HCT116 (cell line): Measurements from ENCODE around the gene UXT.

Experiments used
- CEBPB ChIP-seq: IDR thresholded peaks from 2 replicates; pipeline ENCODE4 v1.6.1; 2012; ENCODE audit warnings: low read depth
- CTCF ChIP-seq, 3 experiments: fragments of 200-600 bp in 1 of 3; sonication (generic) in 1 of 3; IDR thresholded peaks in 2 of 3; conservative IDR thresholded peaks in 1 of 3; 2 replicates each; pipeline ENCODE4 v1.5.1; 2012 to 2017; ENCODE audit warnings: low read depth in 2 of 3, low read length in 2 of 3, antibody characterized with exemption in 1 of 3, borderline replicate concordance in 1 of 3, control low read depth in 1 of 3, mild to moderate bottlenecking in 1 of 3, mixed read lengths in 1 of 3, mixed run types in 1 of 3, moderate library complexity in 1 of 3; ENCODE audit not compliant: insufficient read depth in 1 of 3
- ELF1 ChIP-seq: IDR thresholded peaks from 2 replicates; pipeline ENCODE4 v1.6.1; 2012; ENCODE audit warnings: low read depth, borderline replicate concordance
- EZH2 ChIP-seq: fragments of 200-600 bp; sonication (generic); IDR thresholded peaks from 2 replicates; pipeline ENCODE4 v1.6.1; 2017; ENCODE audit warnings: antibody characterized with exemption, mixed run types
- EZH2phosphoT487 ChIP-seq: fragments of 200-600 bp; IDR thresholded peaks from 2 replicates; pipeline ENCODE4 v1.6.1; 2018; ENCODE audit warnings: antibody characterized with exemption, borderline replicate concordance
- POLR2A ChIP-seq: IDR thresholded peaks from 2 replicates; pipeline ENCODE4 v1.7.0; 2011; ENCODE audit warnings: borderline replicate concordance; ENCODE audit not compliant: insufficient read depth, insufficient read length; ENCODE audit errors: extremely low read depth
- POLR2AphosphoS5 ChIP-seq: IDR thresholded peaks from 2 replicates; pipeline ENCODE4 v1.6.1; 2011; ENCODE audit warnings: mild to moderate bottlenecking, low read depth, low read length, moderate library complexity
- RAD21 ChIP-seq: IDR thresholded peaks from 2 replicates; pipeline ENCODE4 v1.6.1; 2012; ENCODE audit warnings: low read depth, mild to moderate bottlenecking
- REST ChIP-seq: IDR thresholded peaks from 2 replicates; pipeline ENCODE4 v1.6.1; 2012; ENCODE audit warnings: low read depth
- SP1 ChIP-seq: IDR thresholded peaks from 2 replicates; pipeline ENCODE4 v1.6.1; 2012; ENCODE audit warnings: low read depth
- TCF7L2 ChIP-seq: IDR thresholded peaks from 2 replicates; pipeline ENCODE4 v1.7.0; 2011; ENCODE audit warnings: borderline replicate concordance, inconsistent platforms; ENCODE audit not compliant: insufficient read depth, insufficient read length; ENCODE audit errors: extremely low read depth
- YY1 ChIP-seq: IDR thresholded peaks from 2 replicates; pipeline ENCODE4 v1.6.1; 2011; ENCODE audit warnings: low read length, low read depth, moderate library complexity, mild to moderate bottlenecking; ENCODE audit not compliant: insufficient replicate concordance; ENCODE audit errors: extremely low read depth
- ZBTB33 ChIP-seq: IDR thresholded peaks from 2 replicates; pipeline ENCODE4 v1.6.1; 2011; ENCODE audit warnings: mild to moderate bottlenecking, low read length, moderate library complexity; ENCODE audit not compliant: insufficient replicate concordance; ENCODE audit errors: extremely low read depth
- TF ChIP-seq, protein P1 (sequence below): IDR thresholded peaks from 2 replicates; pipeline ENCODE4 v1.6.1; 2012

DNA sequence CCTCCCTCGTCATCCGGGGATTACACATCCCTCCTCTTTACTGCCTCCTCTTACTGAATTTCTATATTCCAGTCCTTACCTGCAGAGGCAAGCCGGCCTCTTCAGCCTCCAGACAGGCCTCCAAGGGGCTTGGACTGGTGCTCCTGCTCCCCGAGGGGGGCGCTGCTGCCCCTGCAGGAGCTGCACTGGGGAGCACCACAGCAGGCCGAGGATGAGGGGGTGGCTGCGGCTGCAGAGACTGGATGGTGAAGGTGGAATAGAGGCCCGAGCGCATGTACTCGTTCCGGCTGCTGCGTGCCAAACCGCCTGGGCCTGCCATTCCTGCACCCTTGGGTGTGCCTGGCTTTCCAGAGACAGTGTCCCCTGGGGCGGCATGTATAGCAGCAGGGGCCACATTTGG is 20.2 kb downstream of the UXT start:
- no peak for TF ChIP-seq CTCF (IDR thresholded peaks at IDR 0.05 in 2 of 3, conservative IDR thresholded peaks at IDR 0.05 in 1 of 3; ENCODE audit: borderline replicate concordance in 1 of 3, insufficient read depth in 1 of 3, low read depth in 2 of 3, low read length in 2 of 3)
- TF ChIP-seq POLR2A = no peak
- TF ChIP-seq, protein P1, sequence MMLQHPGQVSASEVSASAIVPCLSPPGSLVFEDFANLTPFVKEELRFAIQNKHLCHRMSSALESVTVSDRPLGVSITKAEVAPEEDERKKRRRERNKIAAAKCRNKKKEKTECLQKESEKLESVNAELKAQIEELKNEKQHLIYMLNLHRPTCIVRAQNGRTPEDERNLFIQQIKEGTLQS = no peak
- no peak for TF ChIP-seq REST
- no peak for TF ChIP-seq POLR2AphosphoS5
- no peak for TF ChIP-seq ZBTB33
- TF ChIP-seq EZH2phosphoT487 = no peak
- TF ChIP-seq SP1 = no peak
- no peak for TF ChIP-seq YY1
- TF ChIP-seq RAD21 = no peak
- TF ChIP-seq CEBPB = no peak
- no peak for TF ChIP-seq EZH2
- TF ChIP-seq TCF7L2 = no peak
- TF ChIP-seq ELF1 = no peak
